Liver (tissue), 3 donors: ENCODE data around the gene SEL1L2.

Experiments
- CTCF ChIP-seq: fragments of 150-350 bp; IDR thresholded peaks from 2 replicates; pipeline ENCODE4 v1.5.1; 2017; ENCODE audit warnings: improper control_type of control experiment, low read depth, low read length; ENCODE audit not compliant: missing input control
- EGR1 ChIP-seq, 2 donors: IDR thresholded peaks; 2 replicates each; pipeline ENCODE4 v1.6.1; 2016 to 2018; ENCODE audit warnings: antibody characterized with exemption in 2 of 2, low read depth in 2 of 2
- FOXA1 ChIP-seq: IDR thresholded peaks from 2 replicates; pipeline ENCODE4 v1.6.1; 2016; ENCODE audit warnings: antibody characterized with exemption
- GABPA ChIP-seq, 2 donors: IDR thresholded peaks in 1 of 2; conservative IDR thresholded peaks in 1 of 2; 2 replicates each; pipeline ENCODE4 v1.6.1; 2016; ENCODE audit warnings: antibody characterized with exemption in 2 of 2, mild to moderate bottlenecking in 1 of 2, moderate library complexity in 1 of 2
- HNF4G ChIP-seq: IDR thresholded peaks from 2 replicates; pipeline ENCODE4 v1.6.1; 2016; ENCODE audit warnings: antibody characterized with exemption
- JUND ChIP-seq, 2 donors: IDR thresholded peaks; 2 replicates each; pipeline ENCODE4 v1.6.1; 2016; ENCODE audit warnings: antibody characterized with exemption in 2 of 2
- MAX ChIP-seq: IDR thresholded peaks from 2 replicates; pipeline ENCODE4 v1.6.1; 2016; ENCODE audit warnings: antibody characterized with exemption
- NR2F2 ChIP-seq: IDR thresholded peaks from 2 replicates; pipeline ENCODE4 v1.6.1; 2016; ENCODE audit warnings: antibody characterized with exemption
- RAD21 ChIP-seq, 2 donors: IDR thresholded peaks; 2 replicates each; pipeline ENCODE4 v1.6.1; 2016; ENCODE audit warnings: antibody characterized with exemption in 2 of 2, mild to moderate bottlenecking in 2 of 2
- REST ChIP-seq: IDR thresholded peaks from 2 replicates; pipeline ENCODE4 v1.6.1; 2016; ENCODE audit warnings: antibody characterized with exemption, mild to moderate bottlenecking
- SP1 ChIP-seq: IDR thresholded peaks from 2 replicates; pipeline ENCODE4 v1.6.1; 2018; ENCODE audit warnings: antibody characterized with exemption, mild to moderate bottlenecking
- TAF1 ChIP-seq: conservative IDR thresholded peaks from 2 replicates; pipeline ENCODE4 v1.6.1; 2016; ENCODE audit warnings: antibody characterized with exemption, mild to moderate bottlenecking
- YY1 ChIP-seq: IDR thresholded peaks from 2 replicates; pipeline ENCODE4 v1.6.1; 2016; ENCODE audit warnings: antibody characterized with exemption, mild to moderate bottlenecking
- donor health status: healthy.
- donor health status: healthy.

GRCh38 chr20:14005996-14006395, 15.6 kb upstream of the SEL1L2 start:
- TF ChIP-seq CTCF: no peak
- no peak for TF ChIP-seq EGR1 (IDR thresholded peaks at IDR 0.05; ENCODE audit: low read depth in 2 of 2)
- TF ChIP-seq NR2F2: no peak
- no peak for TF ChIP-seq RAD21 (IDR thresholded peaks at IDR 0.05)
- no peak for TF ChIP-seq GABPA (IDR thresholded peaks at IDR 0.05 in 1 of 2, conservative IDR thresholded peaks at IDR 0.05 in 1 of 2)
- no peak for TF ChIP-seq HNF4G
- no peak for TF ChIP-seq MAX
- no peak for TF ChIP-seq YY1
- TF ChIP-seq REST: no peak
- TF ChIP-seq FOXA1: no peak
- no peak for TF ChIP-seq SP1
- TF ChIP-seq JUND (IDR thresholded peaks at IDR 0.05): no peak
- no peak for TF ChIP-seq TAF1
